ENCODE results near the gene WDR49. TPM values are rescaled to one million over a fixed set of nuclear protein-coding genes. Genes with fewer than 3 reads are reported as not detected.

The WDR49 gene
- total RNA-seq, 1 experiment from 2014 or later = 1.3 TPM

GRCh38 chr3:167673221-167673620 lies 19.5 kb upstream of the WDR49 start:
- Histone ChIP-seq H4K20me1 (ENCODE audit: control insufficient read depth, insufficient read depth, insufficient read length) (no peaks in the 10 kb centered on the region), H3K23ac (ENCODE audit: insufficient read length, low read depth, low read length) (no peak overlapping the region), H2BK12ac (ENCODE audit: insufficient read length, low read depth, low read length) (no peak overlapping the region), H2AK5ac (ENCODE audit: insufficient read length, low read length) (no peak overlapping the region), H3K27me3 (ENCODE audit: insufficient read depth, low read length) (no peaks in the 10 kb centered on the region), H2BK120ac (ENCODE audit: low read depth, low read length, poor library complexity, severe bottlenecking) (no peak overlapping the region), H3T11ph (ENCODE audit: low read length) (no peak overlapping the region), H2BK15ac (ENCODE audit: low read depth, low read length) (no peak overlapping the region), H2BK5ac (ENCODE audit: insufficient read length, low read length) (no peak overlapping the region), H3K4me1 (ENCODE audit: insufficient read depth, low read length) (no peaks in the 10 kb centered on the region), H3K27ac (ENCODE audit: insufficient read length, low read depth, low read length) (no peak overlapping the region), H3K79me1 (ENCODE audit: insufficient read depth, low read depth, low read length, poor library complexity, severe bottlenecking) (no peaks in the 10 kb centered on the region), H3K4me2 (ENCODE audit: insufficient read depth, insufficient read length, low read length) (no peak overlapping the region), H4K5ac (ENCODE audit: insufficient read length, low read depth, low read length) (no peak overlapping the region), H3K23me2 (ENCODE audit: insufficient read length, low read depth, low read length, poor library complexity, severe bottlenecking) (no peaks in the 10 kb centered on the region), H4K8ac (replicated peaks; ENCODE audit: insufficient read length, low read depth, low read length) (no peak overlapping the region), H3K14ac (ENCODE audit: insufficient read depth, low read length) (no peak overlapping the region), H3K4ac (ENCODE audit: low read depth, low read length) (no peak overlapping the region), H3K79me2 (ENCODE audit: insufficient read depth, low read length) (no peaks in the 10 kb centered on the region), H3K56ac (ENCODE audit: insufficient read length, low read depth, low read length) (no peak overlapping the region), H2BK20ac (ENCODE audit: low read depth, low read length, poor library complexity, severe bottlenecking) (no peak overlapping the region), H3K9ac (ENCODE audit: extremely low read depth, insufficient read length, low read length) (no peak overlapping the region), H3K9me3 (ENCODE audit: control insufficient read depth, low read depth, low read length) (no peaks in the 10 kb centered on the region), H2AFZ (ENCODE audit: low read length) (no peak overlapping the region), H3K18ac (ENCODE audit: insufficient read length, low read depth, low read length) (no peak overlapping the region), H4K91ac (ENCODE audit: insufficient read length, low read depth, low read length) (no peak overlapping the region)
- H3K4me3 Mint-ChIP-seq = no peak overlapping the region
- DNase-seq = no peak
- TF ChIP-seq CTCF (conservative IDR thresholded peaks at IDR 0.05) = no peak
- H3K9me3 Mint-ChIP-seq = peaks cover 24 to 27% of the 10 kb centered on the region in 2 experiments
- H3K36me3 Mint-ChIP-seq (ENCODE audit: insufficient read depth in 1 of 3, low read depth in 3 of 3) = peaks cover 45 to 62% (median 49%) of the 10 kb centered on the region in 3 experiments
- no peak overlapping the region for H3K27ac Mint-ChIP-seq
- H3K27me3 Mint-ChIP-seq (ENCODE audit: low read depth) = no peaks in the 10 kb centered on the region
- WGBS (ENCODE audit: extremely low coverage, insufficient read length, low lambda C conversion rate) = no CpG with 5 or more reads among the region's 1 CpG
- H3K4me1 Mint-ChIP-seq = no peaks in the 10 kb centered on the region

Measured in H9 (cell line).